Stimulated activated CD4-positive, alpha-beta T cell treated with anti-CD3 and anti-CD28 coated beads, Interleukin-4, amount 100 ng/mL, for 1 hour (primary cell): Measurements from ENCODE around the gene TXLNA.

Source experiments
- DNase-seq: peaks from one replicate; pipeline ENCODE4 v3.0.0-alpha.2; 2020

TXLNA gene

DNA sequence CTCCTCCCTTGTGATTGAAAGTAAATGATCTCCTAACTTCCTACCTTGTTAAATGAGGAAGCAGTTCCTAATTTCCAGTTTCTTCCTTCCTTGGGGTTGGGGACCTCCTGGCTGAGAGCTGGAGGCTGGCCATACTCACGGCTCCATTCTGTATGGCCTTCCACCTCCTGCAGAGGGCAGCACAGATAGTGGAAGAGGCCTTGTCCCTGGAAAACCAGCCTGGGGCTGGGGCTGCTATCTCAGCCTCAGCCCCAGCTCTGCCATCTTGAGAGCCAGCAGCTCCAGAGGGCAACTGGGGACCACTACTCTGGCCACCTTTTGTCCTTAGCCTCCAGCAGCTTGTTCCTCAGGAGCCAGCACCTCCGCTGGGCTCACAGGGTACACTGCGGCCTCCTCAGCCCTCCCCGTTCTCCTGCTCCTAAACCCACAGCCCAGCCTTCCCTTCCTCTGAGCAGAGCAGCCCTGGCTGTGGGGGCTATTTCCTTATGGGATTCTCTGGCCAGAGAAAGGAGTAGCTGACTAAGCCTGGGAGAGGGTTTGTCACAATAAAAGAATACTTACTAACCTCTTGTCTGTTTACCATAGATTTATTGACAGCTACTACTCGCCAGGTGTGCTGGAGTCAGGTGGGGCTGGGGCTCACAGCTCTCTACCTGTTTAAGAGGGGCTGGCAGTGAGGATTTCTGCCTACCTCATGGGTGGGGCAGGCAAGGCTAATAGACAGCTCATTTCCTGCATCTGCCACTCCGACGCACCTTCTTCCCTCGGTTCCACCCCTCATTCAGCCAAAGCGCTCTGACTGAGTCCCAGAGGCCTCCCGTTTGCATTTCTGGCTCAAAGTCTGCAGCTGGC lies 36.4 kb downstream of the TXLNA start:
- peak; percentile 61 for DNase-seq

DNA sequence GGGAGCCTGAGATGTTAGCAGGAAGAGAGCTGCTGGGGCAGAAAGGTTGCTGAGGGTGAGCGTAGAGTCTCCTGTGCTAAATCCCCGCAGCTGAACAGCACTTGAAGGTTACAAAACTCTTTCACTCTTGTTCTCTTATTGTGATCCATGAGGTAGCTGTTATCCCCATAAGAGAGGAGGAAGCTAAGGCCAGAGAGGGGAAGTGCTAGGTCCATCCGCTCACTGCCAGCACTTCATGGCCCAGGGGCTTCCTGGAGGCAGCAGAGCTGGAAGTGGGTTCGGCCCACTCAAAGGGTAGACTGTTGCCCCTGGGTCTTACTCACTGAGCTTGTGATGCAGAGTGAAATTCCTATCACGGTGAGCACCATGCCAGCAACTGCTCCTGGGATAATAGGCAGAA lies 37.1 kb downstream of the TXLNA start:
- no peak for DNase-seq

DNA sequence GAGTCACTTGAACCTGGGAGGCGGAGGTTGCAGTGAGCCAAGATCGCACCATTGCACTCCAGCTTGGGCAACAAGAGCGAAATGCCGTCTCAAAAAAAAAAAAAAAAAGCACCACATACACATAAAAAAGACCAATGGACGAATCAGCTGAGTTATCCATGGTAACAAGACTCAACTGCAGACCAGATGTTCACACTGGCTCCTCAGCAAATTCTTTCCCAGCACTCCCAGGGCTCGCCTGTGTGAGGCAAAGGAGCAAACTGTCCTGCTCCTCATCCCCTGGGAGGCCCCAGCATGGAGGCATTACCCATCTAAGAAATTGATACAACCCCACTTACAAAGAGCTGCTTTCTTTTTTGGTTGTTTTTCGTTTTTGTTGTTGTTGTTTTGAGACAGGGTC lies 39.5 kb downstream of the TXLNA start:
- DNase-seq = no peak

DNA sequence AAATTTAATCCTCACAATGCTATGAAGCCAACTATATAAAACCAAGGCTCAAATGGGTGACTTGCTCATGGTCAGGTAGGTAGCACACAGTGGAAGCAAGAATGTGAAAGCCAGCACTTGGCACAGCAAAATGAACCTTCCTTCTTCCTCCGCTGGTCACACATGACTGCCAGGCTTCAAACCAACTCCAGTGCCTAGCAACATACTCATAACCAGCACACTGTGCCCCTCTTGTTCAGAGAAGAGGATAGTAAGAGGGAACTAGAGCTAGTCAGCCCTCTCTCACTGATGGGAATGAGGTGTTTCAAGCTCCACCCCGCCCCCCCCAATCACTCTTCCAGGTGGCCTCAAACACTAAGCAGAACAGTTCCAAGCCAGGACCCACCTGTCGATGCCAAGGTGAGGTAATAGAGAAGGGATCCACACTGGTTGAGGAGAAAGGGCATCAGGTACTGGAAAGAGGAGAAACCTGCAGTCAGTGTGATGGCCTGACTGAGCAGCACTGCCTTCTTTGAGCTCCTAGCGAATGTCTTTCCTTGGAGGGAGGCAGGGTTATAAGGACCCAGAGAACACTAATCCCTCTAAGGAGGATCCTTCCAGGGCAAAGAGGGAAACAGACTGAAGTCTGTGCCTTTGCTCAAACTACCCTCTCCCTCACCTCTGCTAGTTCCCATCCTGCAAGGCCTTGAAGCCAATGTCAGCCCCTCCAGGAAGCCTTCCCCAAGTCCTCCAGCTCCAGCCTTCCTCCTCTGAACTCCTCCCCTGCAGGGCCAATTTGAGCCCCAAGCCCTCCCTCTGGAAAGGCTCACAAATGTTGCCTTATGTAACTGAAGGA lies 41.5 kb downstream of the TXLNA start:
- DNase-seq = no peak

DNA sequence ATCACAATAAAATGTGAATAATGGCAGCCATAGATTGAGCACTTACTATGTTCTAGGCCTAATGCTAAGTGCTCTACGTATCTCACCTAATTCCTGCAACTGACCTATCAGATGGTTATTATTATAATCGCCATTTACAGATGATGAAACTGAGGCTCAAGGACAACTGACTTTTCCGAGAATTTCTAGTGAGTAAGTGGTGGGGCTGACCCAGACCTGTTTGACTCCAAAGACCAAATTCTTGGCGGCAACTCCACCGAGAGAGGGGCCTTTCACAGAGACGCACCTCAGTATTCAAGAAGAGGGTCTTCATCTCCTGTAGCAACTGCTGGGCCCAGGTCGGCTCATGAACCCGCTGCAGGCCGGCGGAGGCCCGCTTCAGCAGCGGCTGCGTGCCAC lies 42.1 kb downstream of the TXLNA start:
- no peak for DNase-seq

DNA sequence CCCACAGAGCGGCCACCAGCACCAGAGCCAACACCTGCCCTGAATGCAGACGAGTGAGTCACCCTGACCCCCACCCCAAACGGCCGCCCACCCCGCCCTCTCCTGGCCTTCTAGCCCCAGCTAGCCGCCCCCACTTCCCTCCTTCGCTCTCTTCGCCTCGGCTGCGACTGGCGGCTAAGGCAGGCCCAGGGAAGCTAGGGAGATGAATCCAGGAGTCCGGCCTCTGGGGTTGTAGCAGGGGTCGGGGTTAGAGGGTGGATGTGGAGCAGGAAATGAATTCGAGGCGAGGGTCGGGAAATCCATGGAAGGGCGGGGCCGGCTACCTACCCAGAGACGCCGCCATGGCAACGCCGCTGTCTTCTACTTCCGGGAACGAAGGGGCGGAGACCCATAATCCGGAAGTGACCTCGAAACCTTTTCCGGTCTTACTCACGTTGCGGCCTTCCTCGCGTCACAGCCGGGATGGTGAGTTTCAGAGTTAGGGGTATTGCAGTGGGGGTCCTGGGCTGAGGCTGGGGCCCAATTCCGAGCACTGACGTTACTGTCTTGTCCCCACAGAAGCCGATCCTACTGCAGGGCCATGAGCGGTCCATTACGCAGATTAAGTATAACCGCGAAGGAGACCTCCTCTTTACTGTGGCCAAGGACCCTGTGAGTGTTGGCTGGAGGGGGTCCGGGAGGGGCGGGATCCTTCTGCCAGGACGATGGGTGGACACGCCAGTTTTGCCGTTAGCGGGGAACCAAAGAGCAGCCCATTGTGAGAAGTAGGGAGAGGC lies 42.7 kb downstream of the TXLNA start, which contains the start of the genes EIF3I and TMEM234:
Gene EIF3I (plus strand): TSS at position 428 of the 776 bp plus-strand sequence. CDS start 35 bp downstream, at position 463.
Gene TMEM234 (minus strand): TSS at position 374 of the 776 bp plus-strand sequence. CDS start 31 bp downstream, at position 343.
- peak; percentile 88 for DNase-seq

DNA sequence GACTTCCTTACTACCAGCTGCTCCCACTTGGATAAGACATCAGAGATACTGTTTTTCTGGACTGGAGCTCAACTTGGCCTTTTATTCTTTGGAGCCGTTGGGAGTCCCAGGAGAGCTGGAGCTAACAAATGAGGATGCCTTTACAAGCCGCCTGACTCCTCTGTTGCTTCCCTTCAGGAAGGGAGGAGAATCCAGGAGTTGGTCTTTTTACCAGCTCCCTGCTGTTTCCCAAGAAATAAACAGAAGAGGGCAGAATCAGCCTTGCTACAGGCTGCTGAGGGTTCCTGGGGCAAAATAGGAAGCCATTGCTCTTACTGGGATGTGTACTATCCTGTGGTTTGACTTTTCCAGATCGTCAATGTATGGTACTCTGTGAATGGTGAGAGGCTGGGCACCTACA lies 44.2 kb downstream of the TXLNA start:
- DNase-seq = no peak

DNA sequence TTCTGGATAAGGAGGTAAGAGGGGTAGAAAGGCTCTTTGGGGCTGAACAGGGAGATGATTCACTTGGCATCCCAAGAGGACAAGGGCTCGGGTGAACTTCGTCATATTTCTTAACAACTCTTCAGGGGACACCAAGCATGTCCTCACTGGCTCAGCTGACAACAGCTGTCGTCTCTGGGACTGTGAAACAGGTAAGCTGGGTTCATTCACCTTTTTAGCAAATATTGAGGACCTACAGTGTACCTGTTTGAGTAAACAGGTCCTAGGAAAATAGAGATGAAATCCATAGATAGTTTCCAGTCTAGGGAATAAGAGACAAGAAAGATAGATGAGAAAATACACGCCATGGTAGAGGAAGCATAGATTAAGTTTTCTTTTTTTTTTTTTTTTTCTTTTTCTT lies 44.8 kb downstream of the TXLNA start:
- DNase-seq = no peak

DNA sequence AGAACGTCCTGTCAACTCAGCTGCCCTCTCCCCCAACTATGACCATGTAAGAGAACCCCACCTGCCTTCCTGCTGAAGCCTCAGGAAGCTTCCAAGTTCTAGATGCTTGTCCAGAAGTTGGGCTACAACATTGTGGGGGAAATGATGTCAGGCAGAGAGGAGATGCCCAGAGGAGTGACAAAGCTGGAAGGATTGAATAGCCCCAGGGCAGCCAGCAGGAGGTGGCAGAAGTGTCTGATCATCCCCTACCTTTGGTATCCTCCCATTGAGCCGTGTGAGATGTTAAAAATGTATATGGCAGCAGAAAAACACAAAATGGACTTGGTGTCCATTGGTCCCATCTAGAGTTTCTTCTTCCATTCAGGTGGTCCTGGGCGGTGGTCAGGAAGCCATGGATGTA lies 49.3 kb downstream of the TXLNA start:
- DNase-seq = no peak

DNA sequence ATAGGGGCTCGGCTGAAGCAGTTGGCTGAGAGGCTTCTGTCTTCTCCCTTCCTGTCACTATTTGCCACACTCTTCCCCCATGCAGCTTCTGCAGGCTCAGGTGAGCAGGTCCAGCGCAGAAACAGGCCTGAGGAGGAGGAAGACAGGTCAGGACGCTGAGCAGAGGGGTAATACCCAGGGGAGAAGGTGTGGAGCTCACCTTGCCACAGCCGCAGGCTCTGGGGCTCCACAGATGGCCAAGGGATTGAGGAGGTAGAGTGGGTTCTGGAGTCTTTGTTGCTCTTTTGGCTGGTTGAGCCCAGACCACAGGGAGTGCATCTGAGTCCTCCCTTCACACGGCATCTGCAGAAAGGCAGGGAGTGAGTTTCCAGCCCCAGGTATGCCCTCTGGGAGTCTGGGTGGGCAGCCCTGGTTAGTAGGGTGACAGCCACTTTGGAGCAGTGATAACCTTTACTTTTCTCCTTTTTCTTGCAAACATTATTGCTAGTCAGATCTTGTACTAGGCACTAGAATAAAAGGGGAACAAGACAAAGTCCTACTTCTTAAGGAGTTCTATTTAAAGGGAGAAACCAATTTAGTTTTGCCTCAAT lies 52.5 kb downstream of the TXLNA start:
- no peak for DNase-seq

DNA sequence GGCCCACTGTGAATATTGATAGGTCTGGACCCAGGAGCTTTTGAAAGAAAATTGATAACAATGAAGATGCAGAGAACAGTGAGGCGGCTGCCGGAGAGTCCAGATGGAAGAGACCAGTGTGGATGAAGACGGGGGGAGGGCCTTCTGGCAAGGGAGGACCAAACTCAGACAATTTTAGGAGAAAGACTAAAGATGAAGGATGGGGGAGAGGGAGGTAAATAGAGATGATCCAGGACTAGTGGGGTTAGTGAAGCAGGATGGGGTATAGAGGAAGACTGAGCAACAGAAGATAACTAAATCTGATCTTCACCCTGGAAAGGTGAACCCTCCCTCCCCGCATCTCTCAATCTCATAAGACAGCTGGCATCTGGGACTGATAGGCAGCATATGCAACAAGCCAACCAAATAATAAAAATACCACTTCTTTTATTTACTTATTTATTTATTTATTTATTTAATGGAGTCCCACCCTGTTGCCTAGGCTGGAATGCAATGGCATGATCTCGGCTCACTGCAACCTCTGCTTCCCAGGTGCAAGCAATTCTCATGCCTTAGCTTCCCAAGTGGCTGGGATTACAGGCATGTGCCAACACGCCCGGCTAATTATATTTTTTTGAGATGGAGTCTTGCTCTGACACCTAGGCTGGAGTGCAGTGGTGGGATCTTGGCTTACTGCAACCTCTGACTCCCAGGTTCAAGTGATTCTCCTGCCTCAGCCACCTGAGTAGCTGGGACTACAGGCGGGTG lies 53.3 kb downstream of the TXLNA start:
- DNase-seq = no peak

DNA sequence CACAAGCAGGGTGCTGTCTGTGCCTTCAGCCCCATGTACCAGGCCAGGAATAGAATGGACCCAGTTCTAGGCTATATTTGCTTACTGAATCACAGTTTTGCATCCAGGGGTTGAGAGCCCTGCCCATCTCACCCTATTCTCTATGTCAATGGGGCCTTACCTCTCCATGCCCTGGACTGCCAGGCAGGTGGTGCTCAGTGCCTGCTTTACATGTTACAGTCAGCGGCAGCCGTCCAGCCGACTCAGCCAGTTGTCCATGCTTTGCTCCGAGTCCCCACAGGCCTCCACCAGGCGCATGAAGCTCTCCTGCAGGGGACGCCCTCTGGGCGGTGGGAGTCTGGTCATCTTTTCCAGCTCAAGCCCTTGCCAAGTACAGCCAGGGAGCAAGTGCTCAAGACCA lies 55.3 kb downstream of the TXLNA start:
- DNase-seq = no peak

DNA sequence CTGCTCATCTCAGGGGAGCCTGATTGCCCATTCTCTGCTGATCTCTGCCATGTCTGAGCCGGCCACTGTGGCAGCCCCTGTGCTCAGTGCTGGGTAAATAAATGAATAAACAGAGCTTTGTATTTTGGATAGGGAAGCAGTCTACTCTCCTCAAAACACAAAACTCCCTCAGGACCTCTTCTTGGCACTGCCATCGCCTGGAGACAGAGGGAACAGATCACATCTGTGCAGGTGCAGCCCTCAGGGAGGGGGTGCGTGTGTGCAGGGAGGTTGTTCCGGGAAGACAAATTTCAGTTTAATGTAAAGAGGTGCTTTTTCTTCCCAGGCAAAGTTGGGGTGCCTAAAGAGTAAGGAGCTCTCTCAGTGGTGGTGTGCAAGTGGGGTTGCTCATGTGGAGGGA lies 59.9 kb downstream of the TXLNA start:
- no peak for DNase-seq

DNA sequence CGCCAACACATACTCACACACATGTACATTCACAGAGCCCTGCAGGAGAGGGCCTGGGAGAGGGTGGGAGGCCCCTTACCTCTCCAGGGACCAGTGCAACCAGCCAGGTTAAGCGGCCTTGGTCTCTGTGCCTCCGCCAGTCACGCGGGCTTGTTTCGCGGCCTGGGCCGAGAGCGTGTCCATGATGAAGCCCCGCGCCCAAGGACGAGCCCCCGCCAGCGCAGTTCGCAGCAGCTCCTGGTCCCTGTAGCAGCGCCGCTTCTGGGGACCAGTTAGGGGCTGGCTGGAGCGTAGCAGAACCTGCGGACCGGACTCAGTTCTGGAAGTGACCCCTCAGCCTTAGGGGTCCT lies 60.3 kb downstream of the TXLNA start:
- no peak for DNase-seq

DNA sequence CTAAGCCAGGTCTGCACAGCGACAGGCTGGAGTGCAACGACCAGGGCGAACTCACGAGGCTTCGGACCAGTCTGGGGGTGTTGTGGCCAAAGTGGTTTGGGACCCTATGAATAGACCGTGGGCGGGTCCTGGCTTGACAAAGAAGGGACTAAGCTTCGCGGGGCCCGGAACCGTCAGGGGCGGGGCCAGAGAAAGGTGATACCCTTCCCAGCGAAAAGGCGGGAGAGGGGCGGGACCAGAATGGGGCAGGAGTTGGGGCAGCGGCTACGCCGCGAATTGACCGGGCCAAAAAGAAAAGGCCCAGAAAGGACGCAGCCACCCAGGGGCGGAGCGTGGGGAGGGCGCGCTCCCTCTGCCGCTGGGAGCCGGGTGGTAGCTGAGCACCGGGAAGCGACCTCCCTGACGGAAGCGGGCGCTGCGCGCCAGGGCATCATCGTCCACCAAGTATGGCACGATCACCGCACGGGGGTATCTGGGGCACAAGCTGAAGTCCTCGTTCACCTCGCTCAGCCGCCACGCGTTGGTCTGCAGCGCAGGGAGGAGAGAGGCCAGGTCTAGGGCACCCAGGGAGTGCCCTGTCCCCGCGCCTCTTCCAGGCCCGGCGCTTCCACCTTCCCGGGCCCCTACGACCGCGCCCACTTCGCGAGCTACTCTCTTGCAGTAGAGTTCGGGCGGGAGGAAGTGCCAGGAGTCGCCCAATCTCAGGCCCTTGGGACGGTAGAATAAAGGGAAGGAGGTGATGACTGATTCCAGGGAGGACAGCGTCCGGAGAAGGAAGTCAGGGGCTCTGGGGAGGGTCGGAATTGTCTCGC lies 60.9 kb downstream of the TXLNA start:
- peak; percentile 61 for DNase-seq

DNA sequence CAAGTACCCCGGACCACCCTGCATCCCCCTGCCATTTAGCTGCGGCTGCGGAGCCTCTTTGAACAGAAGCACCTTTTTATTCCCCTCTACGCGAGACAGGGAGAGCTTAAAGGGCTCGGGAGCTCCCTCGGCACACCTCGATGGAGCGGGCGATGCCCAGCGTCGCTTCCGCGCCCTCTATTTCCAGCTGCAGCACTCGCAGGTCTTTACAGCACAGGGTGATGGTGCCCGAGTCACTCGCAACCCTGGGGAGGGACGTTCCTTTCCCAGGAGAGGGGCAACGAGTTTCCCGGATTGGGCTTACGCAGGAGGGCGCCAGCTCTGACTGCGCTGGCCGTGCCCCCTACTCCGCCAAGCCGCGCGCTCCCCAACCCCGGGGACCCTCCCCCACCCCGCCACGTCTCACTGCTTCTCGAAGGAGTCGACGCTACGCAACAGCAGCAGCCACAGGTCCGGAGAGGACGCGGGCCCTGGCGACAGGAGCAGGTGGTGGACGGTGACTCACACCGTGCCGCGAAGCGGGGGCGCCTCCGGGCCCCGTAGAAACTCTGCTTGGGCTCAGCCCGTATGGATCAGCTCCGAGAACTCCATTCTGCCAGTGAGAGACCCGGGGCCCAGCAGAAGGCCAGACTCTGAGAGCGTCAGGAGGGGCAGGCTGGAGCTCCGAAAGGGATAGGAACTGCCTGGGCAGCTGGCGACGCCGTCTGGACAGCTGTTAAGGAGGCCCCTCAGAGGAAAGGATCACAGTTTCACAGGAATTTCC lies 61.7 kb downstream of the TXLNA start:
- peak; percentile 46 for DNase-seq

DNA sequence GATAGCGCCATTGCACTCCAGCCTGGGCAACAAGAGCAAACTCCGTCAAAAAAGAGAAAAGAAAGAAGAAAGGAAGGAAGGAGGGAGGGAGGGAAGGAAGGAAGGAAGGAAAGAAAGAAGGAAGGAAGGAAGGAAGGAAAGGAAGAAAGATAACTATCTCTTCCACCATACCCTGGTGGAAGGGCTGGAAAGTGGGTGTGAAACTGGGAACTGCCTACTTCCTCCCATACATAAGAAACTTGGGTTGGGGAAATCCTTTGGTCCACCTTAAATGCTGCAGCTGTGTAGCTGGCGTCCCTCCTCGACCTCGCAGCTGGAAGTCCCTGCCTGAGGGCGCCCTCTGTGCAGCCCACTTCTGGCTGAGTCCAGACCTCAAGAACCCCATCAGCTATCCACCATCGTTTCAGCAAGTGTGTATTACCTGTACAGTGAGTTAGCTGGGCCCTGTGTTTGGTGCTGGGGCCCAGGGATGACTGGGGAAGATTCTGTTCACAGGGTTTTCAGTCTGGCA lies 62.9 kb downstream of the TXLNA start:
- no peak for DNase-seq

DNA sequence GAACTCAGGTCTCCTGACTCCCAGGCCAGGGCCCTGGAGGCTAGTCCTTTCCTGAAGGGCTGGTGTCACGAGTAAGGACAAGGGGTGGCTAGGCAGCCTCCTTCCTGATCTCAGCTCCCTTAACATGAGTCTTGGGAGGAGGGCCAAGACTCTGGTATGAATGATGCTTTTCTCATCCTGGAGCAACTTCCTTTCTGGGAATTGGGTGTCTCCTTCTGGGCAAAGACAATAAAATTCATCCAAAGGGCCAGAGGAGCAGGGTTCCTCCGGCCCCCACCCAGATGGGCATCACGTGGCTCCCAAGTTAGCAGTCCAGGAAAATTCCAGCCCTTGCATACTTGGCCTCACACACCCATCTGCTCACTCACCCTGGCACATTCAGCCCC lies 67.4 kb downstream of the TXLNA start, which contains the start of gene FAM167B:
Gene FAM167B (plus strand): TSS at position 335 of the 386 bp plus-strand sequence. CDS start 200 bp downstream, outside the sequence.
- no peak for DNase-seq

DNA sequence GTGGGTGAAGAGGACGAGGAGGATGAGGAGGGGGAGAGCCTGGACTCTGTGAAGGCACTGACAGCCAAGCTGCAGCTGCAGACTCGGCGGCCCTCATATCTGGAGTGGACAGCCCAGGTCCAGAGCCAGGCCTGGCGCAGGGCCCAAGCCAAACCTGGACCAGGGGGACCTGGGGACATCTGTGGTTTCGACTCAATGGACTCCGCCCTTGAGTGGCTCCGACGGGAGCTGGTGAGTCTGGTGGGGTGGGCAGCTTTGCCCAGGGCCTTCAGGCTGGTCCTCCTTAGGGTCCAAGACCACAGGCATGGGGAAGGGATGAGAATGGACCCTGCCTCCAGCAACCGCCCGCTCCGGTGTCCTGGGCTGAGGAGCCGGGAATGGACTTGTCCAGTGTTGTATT lies 68.0 kb downstream of the TXLNA start:
- DNase-seq = no peak
